Cardiac muscle cell (in vitro differentiated cells and primary cell): ENCODE results near the gene KRT15. TPM values are rescaled to one million over a fixed set of nuclear protein-coding genes. Genes with fewer than 3 reads are reported as not detected.

Experiments used
- DNase-seq, 2 donors: peaks; one replicate each; pipeline versions ENCODE4 v3.0.0 to v3.0.0-alpha.2; 2010 to 2017; ENCODE audit warnings: low read depth in 1 of 2, low spot score in 1 of 2
- H3K27ac ChIP-seq: fragments of 200-600 bp; sonication (generic); 2 replicates; pipeline ENCODE4 v1.5.1; 2016
- H3K27me3 ChIP-seq: fragments of 200-600 bp; sonication (generic); 2 replicates; pipeline ENCODE4 v1.6.0; 2016; ENCODE audit warnings: control low read depth
- H3K36me3 ChIP-seq: fragments of 200-600 bp; sonication (generic); 2 replicates; pipeline ENCODE4 v1.5.1; 2016; ENCODE audit warnings: control low read depth
- H3K4me1 ChIP-seq: fragments of 200-600 bp; sonication (generic); 2 replicates; pipeline ENCODE4 v1.8.1; 2017; ENCODE audit warnings: low read depth, mild to moderate bottlenecking, mixed run types
- H3K4me3 ChIP-seq: fragments of 200-600 bp; sonication (generic); 2 replicates; pipeline ENCODE4 v1.5.1; 2016; ENCODE audit warnings: mild to moderate bottlenecking
- H3K9me3 ChIP-seq: fragments of 200-600 bp; sonication (generic); 2 replicates; pipeline ENCODE4 v1.5.1; 2017; ENCODE audit warnings: low read depth, mild to moderate bottlenecking, control low read depth
- CTCF ChIP-seq: IDR thresholded peaks from 2 replicates; pipeline ENCODE4 v1.5.1; 2012; ENCODE audit warnings: low read depth, mild to moderate bottlenecking, low read length
- polyA plus RNA-seq: library from polyadenylated mRNA; unstranded; fragments of >200 nt; fragmentation: Nextera tagmentation; extraction: Ambion mirVana; gene quantifications from 2 replicates; pipeline ENCODE4 v1.2.1, GENCODE V29; 2016
- total RNA-seq: library from RNA; depleted of rRNA; stranded (reverse); fragments of >200 nt; gene quantifications from 2 replicates; pipeline ENCODE4 v1.2.3, GENCODE V29; 2016

The KRT15 gene
- total and polyA plus RNA-seq, 2 experiments from 2014 or later: 0.09 TPM; not detected in 1

GRCh38 chr17:41538565-41538991 lies 19.9 kb upstream of the KRT15 start:
- Histone ChIP-seq H3K4me1 (peaks cover 13% of the 10 kb centered on the region), H3K27me3 (no peaks in the 10 kb centered on the region), H3K27ac (no peak overlapping the region), H3K36me3 (no peaks in the 10 kb centered on the region), H3K9me3 (no peaks in the 10 kb centered on the region), H3K4me3 (no peak overlapping the region)
- no peak for TF ChIP-seq CTCF
- peak in 1 of 2 donors; percentile 26 for DNase-seq

DNA sequence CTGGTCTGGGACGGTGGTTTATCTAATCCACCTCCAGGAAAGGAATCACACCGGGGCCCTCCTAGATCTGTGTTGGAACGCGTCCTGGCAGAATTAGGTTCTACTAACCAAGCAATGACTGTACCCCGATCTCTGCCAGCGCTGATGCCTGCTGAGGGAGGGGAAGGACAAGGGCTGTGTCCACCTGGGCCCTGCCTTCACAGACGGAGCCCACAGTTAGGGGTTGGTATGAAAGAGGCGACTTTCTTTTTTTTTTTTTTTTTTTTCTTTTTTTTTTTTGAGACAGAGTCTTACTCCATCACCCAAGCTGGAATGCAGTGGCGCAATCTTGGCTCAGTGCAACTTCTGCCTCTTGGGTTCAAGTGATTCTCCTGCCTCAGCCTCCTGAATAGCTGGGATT lies 19.3 kb upstream of the KRT15 start:
- H3K4me3 ChIP-seq: no peak overlapping the region
- peak in 1 of 2 donors; percentile 69 for DNase-seq
- H3K27me3 ChIP-seq: no peaks in the 10 kb centered on the region
- no peak for TF ChIP-seq CTCF
- no peaks in the 10 kb centered on the region for H3K36me3 ChIP-seq
- no peak overlapping the region for H3K27ac ChIP-seq
- H3K9me3 ChIP-seq: no peaks in the 10 kb centered on the region
- H3K4me1 ChIP-seq: peaks cover 13% of the 10 kb centered on the region

GRCh38 chr17:41537614-41537954 lies 18.9 kb upstream of the KRT15 start:
- Histone ChIP-seq H3K4me1 (peaks cover 13% of the 10 kb centered on the region), H3K27me3 (no peaks in the 10 kb centered on the region), H3K4me3 (no peak overlapping the region), H3K36me3 (no peaks in the 10 kb centered on the region), H3K27ac (no peak overlapping the region), H3K9me3 (no peaks in the 10 kb centered on the region)
- no peak for DNase-seq
- no peak for TF ChIP-seq CTCF

DNA sequence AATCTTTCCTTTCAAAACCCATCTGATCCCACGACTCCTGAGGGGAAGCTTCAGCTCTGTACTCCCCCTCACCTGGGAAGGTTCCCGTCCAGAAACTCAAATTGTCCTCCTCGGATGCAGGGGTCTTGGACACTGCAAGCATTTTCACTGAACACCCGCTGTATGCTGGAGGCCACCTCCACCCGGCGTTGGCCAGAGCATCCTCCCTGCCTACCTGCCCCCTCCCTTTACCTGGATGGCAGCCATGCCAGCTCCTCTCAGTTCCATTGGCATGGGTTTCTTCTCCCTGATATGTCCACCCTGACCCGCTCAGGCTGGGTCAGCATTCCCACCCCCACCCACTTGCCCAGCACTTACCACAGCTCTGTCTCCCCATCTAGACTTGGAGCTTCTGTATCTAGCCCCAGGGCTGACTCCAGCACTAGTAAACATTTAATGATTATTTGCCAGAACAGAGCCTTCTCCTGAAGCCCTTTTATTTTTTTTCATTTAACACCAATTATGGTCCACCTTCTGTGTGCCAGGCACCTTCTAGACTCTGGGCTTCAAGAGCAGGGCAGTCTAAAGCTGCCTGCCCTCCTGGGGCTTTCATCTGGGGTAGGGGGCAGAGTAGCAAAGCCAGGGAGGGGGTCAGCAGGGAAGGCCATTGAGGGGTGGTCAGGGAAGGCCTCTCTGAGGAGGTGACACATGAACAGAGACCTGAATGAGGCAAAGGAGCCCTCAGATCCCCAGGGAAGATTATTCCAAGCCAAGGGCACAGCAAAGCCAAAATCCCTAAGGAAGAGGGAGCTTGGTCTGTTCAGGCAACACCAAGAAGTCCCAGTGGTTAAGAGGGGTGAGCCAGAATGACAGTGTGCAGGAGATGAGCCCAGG lies 18.3 kb upstream of the KRT15 start:
- Histone ChIP-seq H3K27me3 (no peaks in the 10 kb centered on the region), H3K4me1 (peaks cover 13% of the 10 kb centered on the region), H3K27ac (no peak overlapping the region), H3K36me3 (no peaks in the 10 kb centered on the region), H3K4me3 (no peak overlapping the region), H3K9me3 (no peaks in the 10 kb centered on the region)
- DNase-seq: no peak
- TF ChIP-seq CTCF: no peak

DNA sequence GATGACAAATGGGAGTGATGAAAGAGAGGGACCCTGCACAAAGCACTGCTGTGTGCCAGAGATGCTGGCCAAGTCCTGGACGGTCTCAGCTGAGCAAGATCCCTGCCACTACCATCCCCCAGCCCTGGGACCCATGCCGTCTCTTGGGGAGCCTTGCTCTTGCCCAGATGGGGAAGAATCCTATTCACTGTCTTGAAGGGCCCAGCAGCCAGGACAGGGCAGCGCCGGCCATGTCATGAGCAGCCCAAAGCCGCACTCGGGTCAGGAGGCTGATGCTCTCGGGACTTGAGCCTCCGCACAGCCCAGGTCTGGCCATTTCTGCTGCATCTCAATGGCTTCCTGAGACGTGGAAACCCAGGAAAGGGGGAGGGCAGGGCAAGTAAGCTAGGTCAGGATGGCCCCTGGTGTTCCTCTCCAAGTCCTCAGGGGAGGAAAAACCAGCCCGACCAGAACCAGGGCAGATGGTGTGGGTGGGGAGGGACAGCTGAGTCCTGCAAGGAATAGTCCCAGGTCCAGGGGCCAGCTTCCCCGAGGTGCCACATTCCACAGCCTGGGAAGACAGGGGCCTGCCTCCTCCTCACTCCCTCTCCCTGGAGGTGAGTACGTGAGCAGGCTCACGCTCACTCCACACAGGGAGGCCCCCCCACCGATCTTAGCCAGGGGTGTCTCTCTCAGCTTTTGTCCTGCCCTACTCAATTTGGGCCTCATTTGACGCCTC lies 17.2 kb upstream of the KRT15 start:
- no peak for TF ChIP-seq CTCF
- Histone ChIP-seq H3K27ac (no peak overlapping the region), H3K9me3 (no peaks in the 10 kb centered on the region), H3K4me1 (peaks cover 14% of the 10 kb centered on the region), H3K4me3 (no peak overlapping the region), H3K36me3 (no peaks in the 10 kb centered on the region), H3K27me3 (no peaks in the 10 kb centered on the region)
- DNase-seq: no peak
